Gastroesophageal sphincter (tissue), 3 donors: ENCODE results near the gene NR3C1.

Source experiments
- POLR2A ChIP-seq, 2 donors: fragments of 450-650 bp; IDR thresholded peaks; one replicate each; pipeline ENCODE4 v1.6.1; 2017; ENCODE audit warnings: antibody characterized with exemption in 2 of 2, mild to moderate bottlenecking in 2 of 2, moderate library complexity in 1 of 2
- TF ChIP-seq, protein P1 (sequence below), 4 experiments: fragments of 200-600 bp in 2 of 4; fragments of 450-650 bp in 2 of 4; sonication (generic) in 1 of 4; IDR thresholded peaks; one replicate each; pipeline ENCODE4 v1.5.1; 2017 to 2019; ENCODE audit warnings: antibody characterized with exemption in 4 of 4, mild to moderate bottlenecking in 2 of 4, moderate library complexity in 2 of 4

DNA sequence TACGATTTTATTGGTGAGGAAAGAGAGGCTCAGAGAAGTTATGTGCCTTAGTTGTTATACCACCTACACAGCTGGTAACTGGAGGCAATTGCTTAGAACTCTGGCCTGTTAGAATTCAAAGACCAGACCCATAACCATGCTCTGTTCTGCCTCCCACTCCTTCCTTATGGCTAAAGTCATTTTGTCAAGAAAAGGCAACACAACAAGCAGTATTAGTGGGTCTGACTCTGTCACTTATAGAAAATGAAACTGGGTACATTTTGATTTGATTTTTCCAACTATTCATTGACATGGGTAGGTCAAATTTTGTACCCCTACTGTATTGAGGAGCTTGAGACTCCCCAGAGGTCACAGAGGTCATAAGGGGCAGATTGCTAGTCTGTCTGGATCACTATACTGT lies 44.5 kb upstream of the NR3C1 start:
- TF ChIP-seq, protein P1, sequence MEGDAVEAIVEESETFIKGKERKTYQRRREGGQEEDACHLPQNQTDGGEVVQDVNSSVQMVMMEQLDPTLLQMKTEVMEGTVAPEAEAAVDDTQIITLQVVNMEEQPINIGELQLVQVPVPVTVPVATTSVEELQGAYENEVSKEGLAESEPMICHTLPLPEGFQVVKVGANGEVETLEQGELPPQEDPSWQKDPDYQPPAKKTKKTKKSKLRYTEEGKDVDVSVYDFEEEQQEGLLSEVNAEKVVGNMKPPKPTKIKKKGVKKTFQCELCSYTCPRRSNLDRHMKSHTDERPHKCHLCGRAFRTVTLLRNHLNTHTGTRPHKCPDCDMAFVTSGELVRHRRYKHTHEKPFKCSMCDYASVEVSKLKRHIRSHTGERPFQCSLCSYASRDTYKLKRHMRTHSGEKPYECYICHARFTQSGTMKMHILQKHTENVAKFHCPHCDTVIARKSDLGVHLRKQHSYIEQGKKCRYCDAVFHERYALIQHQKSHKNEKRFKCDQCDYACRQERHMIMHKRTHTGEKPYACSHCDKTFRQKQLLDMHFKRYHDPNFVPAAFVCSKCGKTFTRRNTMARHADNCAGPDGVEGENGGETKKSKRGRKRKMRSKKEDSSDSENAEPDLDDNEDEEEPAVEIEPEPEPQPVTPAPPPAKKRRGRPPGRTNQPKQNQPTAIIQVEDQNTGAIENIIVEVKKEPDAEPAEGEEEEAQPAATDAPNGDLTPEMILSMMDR (IDR thresholded peaks at IDR 0.05): no peak
- TF ChIP-seq POLR2A (IDR thresholded peaks at IDR 0.05): no peak
